GM19397 (cell line): Measurements from ENCODE around the gene FOXA2.
"Not testable (repeated sequence)": the region's sequence is repeated elsewhere in the genome, so short reads cannot be mapped to it uniquely, and the experiment has no call there.

Experiments
- ATAC-seq: cut with Tn5 transposase; IDR thresholded peaks from one replicate; pipeline ENCODE4 v1.9.1; 2021; ENCODE audit warnings: mild to moderate bottlenecking, moderate library complexity; ENCODE audit not compliant: unreplicated experiment

FOXA2 gene

GRCh38 chr20:22584522-22584921, at the start of gene FOXA2:
FOXA2 (minus strand) TSS chr20:22584572; CDS start chr20:22584278, 294 bp downstream.
- no peak for ATAC-seq

- ATAC-seq, result no peak
Observed at GRCh38 chr20:22630701-22631100, 46.3 kb upstream of the FOXA2 start.

DNA sequence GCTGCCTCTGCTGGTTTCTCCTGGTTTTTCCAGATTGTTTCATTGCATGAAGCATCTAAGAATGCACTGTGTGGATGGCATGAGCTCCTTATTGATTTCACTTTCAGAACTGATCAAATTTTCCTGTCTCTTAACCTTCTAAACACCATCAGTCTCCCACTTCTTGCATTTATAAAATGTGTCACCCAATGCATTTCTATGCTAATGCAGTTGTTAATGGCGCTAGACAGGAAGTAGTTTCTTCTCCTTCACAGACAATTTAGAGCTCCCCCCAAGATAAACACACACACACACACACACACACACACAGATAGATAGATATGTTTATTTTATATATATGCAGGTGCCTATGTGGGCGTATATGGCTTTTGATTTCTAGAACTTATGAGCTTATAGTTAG, 45.6 kb upstream of the FOXA2 start:
- no peak for ATAC-seq

DNA sequence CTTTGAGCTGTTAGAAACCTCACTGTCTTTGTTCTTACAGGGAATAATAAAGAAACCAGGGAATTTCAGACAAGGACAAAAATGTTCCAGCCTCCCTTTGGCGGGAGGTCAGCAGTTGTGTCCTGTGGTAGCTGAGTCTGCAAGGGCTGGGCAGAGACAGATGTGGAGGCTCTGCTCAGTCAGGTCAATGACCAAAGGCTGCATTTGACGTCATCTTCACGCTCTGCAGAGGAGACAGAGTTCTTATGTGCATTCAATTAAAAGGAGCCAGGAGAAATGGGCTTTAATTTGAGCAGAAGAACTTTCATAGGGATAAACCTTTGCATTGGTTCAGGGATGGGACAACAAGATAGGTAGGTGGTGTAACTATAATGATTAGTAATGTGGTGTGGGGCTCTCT, 45.1 kb upstream of the FOXA2 start:
- no peak for ATAC-seq

GRCh38 chr20:22626496-22626895, 42.1 kb upstream of the FOXA2 start:
- ATAC-seq, result no peak

GRCh38 chr20:22623211-22623610, 38.8 kb upstream of the FOXA2 start:
- ATAC-seq, result no peak

- ATAC-seq, result no peak
Observed at GRCh38 chr20:22620342-22620741, 36.0 kb upstream of the FOXA2 start.

DNA sequence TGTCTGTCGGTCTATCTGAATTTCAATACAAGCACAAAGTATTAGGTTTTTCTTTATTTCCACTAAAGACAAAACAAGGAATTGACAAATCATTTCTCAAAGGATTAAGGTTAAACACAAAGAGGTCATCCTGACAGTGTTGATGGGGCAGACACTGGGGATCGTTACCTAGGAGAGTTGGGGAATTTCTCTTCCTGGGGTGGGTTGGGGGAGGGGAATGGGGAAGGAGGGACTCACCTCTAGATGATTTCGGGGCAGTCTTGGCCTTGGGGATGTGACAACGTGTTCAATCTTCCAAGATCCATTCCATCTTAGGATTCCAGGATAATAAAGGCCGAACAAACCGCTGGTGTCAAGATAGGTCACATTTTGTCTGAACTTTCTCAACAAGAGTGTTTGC, 35.4 kb upstream of the FOXA2 start:
- no peak for ATAC-seq

GRCh38 chr20:22619272-22619671, 34.9 kb upstream of the FOXA2 start:
- ATAC-seq, result no peak

DNA sequence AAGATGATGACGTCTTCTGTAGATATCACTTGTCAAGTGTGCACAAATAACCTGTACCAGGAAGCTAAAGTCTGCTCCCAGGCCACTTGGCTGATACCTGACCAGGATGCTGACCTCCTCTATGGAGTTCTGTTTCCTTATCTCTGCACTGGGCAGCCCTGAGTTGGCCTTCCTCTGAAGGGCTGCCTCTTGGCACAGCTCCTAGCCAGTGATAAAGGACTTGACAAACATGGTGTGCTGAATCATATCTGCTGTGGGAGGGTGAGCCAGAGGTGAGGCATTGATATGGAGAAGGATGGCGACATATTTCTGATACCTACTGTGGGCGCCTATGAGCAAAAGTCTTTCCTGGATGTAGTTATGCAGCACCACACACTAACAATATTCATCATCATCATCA, 32.8 kb upstream of the FOXA2 start:
- no peak for ATAC-seq

DNA sequence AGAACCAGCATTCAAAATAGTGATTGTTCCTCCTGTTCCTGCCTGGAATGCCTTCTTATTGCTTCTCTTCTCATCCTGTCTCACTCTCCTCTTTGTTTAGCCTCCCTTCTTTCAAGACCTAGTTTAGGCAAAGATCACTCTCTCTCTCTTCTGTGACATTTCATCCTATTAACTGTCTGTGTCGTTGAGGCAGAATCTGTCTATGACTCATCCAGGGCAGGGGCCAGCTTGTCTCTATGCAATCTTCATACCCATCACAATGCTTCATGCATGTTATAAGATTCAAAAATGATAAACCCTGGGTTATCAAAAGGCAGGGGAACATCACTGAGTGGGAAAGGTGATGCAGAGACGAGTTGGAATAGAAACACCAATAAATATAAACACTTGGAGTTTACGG, 32.2 kb upstream of the FOXA2 start:
- ATAC-seq, result no peak

DNA sequence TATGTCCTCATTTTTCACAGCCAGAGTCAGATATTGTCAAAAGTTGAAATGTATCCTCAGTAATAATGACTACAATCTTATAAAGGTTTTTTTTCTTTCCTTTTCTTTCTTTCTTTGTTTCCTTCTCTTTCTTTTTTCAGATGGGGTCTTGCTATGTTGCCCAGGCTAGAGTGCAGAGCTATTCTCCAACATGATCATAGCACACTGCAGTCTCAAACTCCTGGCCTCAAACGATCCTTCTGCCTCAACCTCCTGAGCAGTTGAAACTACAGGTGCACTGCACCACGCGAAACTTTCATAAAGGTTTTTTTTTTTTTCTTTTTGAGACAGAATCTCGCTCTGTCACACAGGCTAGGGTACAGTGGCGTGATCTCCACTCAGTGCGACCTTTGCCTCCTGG, 31.1 kb upstream of the FOXA2 start:
- ATAC-seq, result no peak

DNA sequence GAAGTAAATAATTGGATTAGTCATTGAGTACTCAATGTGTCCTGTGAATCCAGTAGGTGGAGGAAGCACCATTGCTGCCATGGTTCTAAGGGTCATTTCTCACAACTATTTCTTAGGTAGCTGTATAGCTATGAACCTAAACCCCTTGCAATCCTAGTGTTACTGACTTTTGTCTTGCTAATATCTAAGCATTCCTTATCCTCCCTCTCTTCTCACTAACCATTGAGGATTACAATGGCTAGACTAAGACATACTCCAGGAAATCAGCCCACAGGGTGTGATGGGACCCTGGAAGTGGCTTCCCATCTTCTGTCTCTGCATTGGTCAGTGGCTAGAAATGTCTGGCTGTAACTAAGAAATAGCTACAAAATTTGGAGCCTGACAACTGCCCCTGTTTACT, 27.3 kb upstream of the FOXA2 start:
- no peak for ATAC-seq

- ATAC-seq, result no peak
Observed at GRCh38 chr20:22607695-22608094, 23.3 kb upstream of the FOXA2 start.

DNA sequence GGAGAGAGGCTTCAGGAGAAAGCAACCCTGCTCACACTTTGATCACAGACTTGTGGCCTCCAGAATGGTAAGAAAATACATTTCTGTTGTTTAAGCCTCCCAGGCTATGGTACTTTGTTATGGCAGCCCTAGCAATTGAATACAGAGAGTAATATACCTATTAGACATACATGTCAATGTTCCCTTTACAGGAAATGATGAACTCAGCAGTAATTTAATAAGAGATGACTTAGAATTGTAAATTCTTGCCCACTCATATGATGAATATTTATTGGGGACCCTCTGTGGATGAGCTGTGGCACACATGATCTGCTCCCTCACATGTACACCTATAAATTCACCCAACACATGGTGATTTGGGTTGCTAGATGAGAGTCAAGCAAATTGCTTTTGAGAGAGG, 20.4 kb upstream of the FOXA2 start:
- ATAC-seq, result no peak

- no peak for ATAC-seq
Observed at GRCh38 chr20:22601361-22602141, 17.2 kb upstream of the FOXA2 start.

DNA sequence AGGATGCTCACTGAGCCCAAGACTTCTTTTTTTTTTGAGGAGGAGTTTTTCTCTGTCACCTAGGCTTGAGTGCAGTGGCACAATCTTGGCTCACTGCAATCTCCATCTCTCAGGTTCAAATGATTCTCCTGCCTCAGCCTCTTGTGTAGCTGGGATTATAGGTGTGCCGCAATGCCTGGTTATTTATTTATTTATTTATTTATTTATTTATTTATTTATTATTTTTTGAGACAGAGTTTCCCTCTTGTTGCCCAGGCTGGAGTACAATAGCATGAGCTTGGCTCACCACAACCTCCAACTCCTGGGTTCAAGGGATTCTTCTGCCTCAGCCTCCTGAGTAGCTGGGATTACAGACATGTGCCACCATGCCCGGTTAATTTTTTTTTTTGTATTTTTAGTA, 14.9 kb upstream of the FOXA2 start:
- ATAC-seq, result not testable (repeated sequence)

DNA sequence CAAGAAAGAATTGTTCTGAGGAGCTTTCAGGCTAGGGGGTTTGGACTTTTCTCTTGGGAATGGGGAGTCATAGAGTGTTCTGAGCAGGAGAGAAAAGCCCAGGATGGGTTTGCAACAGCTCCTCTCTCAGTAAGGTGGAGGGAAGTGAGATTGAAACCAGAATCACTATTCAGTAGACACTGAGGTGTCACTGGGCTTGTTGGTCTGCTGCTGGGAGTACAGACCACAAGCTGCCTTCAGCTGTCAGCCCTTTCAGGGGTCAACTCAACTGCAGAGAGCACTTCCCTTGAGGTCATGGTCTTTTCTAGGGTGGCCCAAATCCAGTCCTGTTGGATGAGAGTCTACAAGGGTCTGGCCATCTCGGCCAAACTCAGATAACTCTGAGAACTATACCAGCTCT, 12.9 kb upstream of the FOXA2 start:
- no peak for ATAC-seq

- ATAC-seq, result no peak
Observed at GRCh38 chr20:22590662-22591061, 6.3 kb upstream of the FOXA2 start.

DNA sequence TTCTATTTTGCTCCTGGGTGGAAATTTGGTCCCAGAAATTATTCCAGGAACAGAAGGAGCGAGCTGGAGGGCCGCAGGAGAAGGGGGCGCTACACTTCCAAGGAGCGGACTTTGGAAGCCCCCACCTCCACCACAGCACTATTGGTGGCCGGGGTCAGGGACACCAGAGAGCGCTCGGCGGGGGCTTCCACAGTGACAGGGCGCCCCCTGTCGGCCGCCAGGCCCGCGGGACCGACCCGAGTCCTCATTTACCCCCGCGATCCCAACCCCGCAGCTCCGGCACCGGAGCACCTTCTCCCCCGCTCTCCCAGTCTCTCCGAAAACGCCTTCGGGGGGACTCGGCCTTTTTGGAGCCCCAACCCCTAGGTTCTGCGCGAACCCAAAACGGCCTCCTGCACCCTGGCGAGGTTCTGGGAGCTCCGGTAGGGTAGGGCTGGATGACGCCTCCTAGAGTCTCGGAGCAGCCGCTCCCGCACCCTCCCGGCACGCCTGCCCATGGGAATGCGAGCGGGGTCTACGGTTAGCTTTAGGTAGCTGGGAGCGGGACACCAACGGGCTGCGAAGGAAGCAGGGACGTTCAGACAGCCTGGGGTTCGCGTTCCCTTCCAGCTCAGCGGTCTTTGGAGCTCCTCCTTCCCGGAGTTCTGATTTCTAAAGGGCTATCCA, 2.4 kb upstream of the FOXA2 start:
- no peak for ATAC-seq

DNA sequence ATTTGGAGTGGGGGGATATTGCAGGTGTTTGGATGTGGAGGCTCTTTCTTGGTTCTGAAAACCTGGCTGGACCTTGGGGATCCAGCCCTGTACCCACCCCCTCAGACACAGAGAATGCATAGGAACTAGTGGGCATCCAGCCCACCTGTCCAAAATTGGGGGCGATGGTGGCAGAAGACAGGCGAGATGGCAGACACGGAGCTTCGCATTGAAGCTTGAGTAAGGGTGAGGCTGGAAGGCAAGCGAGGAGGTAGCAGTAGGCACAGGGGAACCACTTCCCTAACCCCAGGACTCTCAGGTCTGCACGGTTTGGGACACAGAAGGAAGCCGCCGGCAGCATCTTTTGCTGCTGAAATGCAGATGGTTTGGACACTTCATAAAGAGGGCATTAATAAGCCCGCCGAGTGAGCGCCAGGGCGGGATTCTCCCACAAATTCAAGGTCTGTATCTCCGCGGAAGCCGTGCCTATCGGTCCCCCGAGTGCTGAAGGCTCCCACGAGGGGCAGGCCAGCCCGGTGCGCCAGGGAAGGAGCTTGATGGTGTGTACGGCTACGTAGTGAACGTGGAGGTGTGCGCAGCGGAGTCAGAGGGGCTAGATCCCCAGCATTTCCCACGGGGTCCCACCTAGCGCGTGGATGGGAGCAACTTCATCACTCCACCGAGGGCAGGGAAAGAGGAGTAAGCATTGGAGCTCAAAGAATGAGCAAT, 1.6 kb upstream of the FOXA2 start:
- no peak for ATAC-seq
